ENCODE data around the gene TMEM127. TPM values are rescaled to one million over a fixed set of nuclear protein-coding genes. Genes with fewer than 3 reads are reported as not detected.
"Not testable (repeated sequence)": the region's sequence is repeated elsewhere in the genome, so short reads cannot be mapped to it uniquely, and the experiment has no call there.

TMEM127 gene
- total and polyA plus RNA-seq, 8 donors, result 5.7 to 51.6 (median 14.0) TPM

DNA sequence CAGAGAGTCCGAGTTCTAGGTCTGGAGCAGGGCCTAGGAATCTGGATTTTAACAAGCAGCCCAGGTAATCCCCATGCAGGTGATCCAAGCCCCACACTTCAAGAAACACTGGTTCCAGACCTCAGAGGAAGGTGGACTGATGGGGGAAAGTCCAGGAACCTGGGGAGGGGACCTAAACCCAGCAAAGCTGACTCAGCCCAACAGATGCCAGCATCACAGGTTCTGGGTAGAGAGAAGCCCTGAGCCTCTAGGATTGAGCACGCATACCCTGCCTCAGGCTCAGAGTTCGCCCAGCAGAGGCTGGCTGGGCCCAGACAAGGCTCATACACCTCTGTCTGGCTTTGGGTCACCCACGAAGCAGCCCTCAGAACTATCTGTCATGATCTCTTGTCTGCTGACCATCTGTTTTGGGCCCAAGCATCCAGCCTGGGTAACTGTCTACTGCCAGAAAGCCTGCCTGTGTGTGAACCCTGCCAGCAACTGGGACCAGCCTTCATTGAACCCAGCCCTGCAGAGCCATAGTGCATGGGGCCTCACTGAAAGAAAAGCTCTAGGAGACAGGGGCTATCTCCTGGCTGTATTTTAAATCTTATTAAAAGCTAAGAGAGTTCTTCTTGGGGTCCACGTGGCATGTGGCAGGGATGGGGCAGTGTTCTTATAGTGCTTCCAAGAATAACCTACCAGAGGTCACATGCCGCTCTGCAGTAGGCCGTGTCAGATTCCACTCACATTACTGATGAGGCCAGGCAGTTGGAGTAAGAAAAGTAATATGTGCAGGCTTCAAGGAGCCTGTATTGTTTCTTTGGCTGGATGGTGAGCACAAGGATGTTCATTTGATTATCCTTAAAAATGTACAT is 7.4 kb downstream of the TMEM127 start:
- Histone ChIP-seq H3K27ac (peak overlapping the region in 4 of 5 donors; percentile 30 to 94 (median 71)), H3K4me3 (no peak overlapping the region), H3K36me3 (peaks cover 25 to 77% (median 57%) of the 10 kb centered on the region in 4 donors), H3K4me1 (peaks cover 45 to 84% (median 55%) of the 10 kb centered on the region in 4 donors), H3K27me3 (no peaks in the 10 kb centered on the region), H3K9me3 (no peaks in the 10 kb centered on the region)
- 74 to 91% (median 86%) methylated on average over 6 to 7 of the region's 7 CpGs for WGBS, 5 donors
- intact Hi-C loops (cut with DNase I; ENCODE audit: low total_unique reads), result no loop called here
- TF ChIP-seq EP300 (IDR thresholded peaks at IDR 0.05) (no peak), POLR2A (IDR thresholded peaks at IDR 0.05) (no peak), POLR2AphosphoS5 (IDR thresholded peaks at IDR 0.05) (no peak)
- TF ChIP-seq, protein P1, sequence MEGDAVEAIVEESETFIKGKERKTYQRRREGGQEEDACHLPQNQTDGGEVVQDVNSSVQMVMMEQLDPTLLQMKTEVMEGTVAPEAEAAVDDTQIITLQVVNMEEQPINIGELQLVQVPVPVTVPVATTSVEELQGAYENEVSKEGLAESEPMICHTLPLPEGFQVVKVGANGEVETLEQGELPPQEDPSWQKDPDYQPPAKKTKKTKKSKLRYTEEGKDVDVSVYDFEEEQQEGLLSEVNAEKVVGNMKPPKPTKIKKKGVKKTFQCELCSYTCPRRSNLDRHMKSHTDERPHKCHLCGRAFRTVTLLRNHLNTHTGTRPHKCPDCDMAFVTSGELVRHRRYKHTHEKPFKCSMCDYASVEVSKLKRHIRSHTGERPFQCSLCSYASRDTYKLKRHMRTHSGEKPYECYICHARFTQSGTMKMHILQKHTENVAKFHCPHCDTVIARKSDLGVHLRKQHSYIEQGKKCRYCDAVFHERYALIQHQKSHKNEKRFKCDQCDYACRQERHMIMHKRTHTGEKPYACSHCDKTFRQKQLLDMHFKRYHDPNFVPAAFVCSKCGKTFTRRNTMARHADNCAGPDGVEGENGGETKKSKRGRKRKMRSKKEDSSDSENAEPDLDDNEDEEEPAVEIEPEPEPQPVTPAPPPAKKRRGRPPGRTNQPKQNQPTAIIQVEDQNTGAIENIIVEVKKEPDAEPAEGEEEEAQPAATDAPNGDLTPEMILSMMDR (IDR thresholded peaks at IDR 0.05), result no peak
- no peak for DNase-seq

DNA sequence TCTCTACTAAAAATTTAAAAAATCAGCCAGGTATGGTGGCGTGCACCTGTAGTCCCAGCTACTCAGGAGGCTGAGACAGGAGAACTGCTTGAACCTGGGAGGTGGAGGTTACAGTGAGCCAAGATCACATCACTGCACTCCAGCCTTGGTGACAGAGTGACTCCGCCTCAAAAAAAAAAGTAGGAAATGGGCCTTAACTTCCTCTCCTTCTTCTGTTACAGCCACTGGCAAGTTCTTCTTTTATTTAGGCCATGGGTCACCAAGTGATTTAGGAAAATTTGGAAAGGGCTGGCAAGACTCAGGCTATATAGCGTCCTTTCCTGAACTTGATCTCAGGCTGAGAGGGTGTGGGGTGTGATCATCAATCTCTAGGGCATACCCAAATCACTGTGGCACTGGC is 8.1 kb downstream of the TMEM127 start:
- H3K27me3 ChIP-seq; intact Hi-C loops (cut with DNase I; ENCODE audit: low total_unique reads); H3K9me3 ChIP-seq; H3K4me3 ChIP-seq; DNase-seq: not testable (repeated sequence)
- Histone ChIP-seq H3K27ac (peak overlapping the region in 4 of 5 donors; percentile 30 to 94 (median 71)), H3K36me3 (peaks cover 31 to 79% (median 62%) of the 10 kb centered on the region in 4 donors), H3K4me1 (peaks cover 44 to 80% (median 48%) of the 10 kb centered on the region in 4 donors)
- WGBS, 5 donors, result 74 to 96% (median 89%) methylated on average over 3 of the region's 3 CpGs

DNA sequence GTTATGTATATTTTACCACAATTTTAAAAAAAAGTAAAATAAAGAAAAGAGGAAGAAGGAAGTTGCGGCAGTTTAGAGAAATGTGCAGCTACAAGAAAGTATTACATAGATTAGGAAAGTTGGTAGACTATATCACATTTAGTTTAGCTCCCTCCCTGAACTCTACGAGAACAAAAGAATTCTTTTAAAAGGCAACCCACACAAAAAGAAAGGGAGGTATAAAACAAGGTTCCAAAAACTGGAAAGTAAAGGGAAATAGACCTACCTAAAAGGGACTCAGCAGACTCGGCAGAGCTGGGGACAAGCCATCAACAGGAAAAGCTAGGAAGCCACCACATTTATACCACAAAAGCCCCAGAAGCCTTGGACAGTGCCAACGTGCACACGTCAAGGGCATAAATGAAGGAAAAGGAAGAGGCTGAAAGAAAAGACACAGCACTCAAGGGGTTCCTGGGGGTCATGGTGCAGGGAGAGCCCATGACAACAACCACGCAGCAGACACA is 9.1 kb downstream of the TMEM127 start:
- Histone ChIP-seq H3K9me3 (no peaks in the 10 kb centered on the region), H3K27ac (peak overlapping the region in 4 of 5 donors; percentile 30 to 94 (median 71)), H3K36me3 (peaks cover 39 to 81% (median 68%) of the 10 kb centered on the region in 4 donors), H3K27me3 (no peaks in the 10 kb centered on the region), H3K4me1 (peaks cover 33 to 74% (median 43%) of the 10 kb centered on the region in 4 donors), H3K4me3 (no peak overlapping the region)
- no peak for DNase-seq
- 62 to 83% (median 77%) methylated on average over 6 of the region's 6 CpGs for WGBS, 5 donors
- intact Hi-C loops (cut with DNase I; ENCODE audit: low total_unique reads), result no loop called here
- TF ChIP-seq EP300 (IDR thresholded peaks at IDR 0.05) (no peak), POLR2A (IDR thresholded peaks at IDR 0.05) (no peak), POLR2AphosphoS5 (IDR thresholded peaks at IDR 0.05) (no peak)
- TF ChIP-seq, protein P1 (IDR thresholded peaks at IDR 0.05), result no peak

DNA sequence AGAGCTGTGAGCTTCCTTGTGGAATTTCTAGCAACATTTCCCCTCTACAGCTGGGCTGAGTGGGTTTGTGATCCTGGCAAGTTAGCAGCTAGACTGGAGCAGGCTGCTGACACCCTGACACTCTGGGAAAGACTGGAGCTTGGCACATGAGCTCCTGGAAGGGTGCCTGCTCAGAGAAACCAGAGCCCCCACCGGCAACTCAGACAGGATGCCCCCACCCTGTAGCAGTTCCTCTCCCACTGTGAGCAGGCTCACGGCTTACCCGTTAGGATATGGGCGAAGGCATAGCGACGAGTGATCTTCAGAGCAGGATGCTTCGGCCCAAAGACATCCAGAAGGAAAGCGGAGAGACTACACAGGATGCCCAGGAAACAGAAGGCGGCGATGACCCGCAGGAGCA is 11.2 kb downstream of the TMEM127 start:
- DNase-seq, result no peak
- WGBS, 5 donors, result 77 to 87% (median 80%) methylated on average over 11 of the region's 11 CpGs
- TF ChIP-seq POLR2A (IDR thresholded peaks at IDR 0.05), result no peak
- no peak for TF ChIP-seq EP300 (IDR thresholded peaks at IDR 0.05)
- TF ChIP-seq POLR2AphosphoS5 (IDR thresholded peaks at IDR 0.05), result no peak
- TF ChIP-seq, protein P1 (IDR thresholded peaks at IDR 0.05), result no peak
- Histone ChIP-seq H3K36me3 (peaks cover 39 to 83% (median 80%) of the 10 kb centered on the region in 4 donors), H3K27me3 (no peaks in the 10 kb centered on the region), H3K4me1 (peaks cover 18 to 63% (median 32%) of the 10 kb centered on the region in 4 donors), H3K27ac (peak overlapping the region in 2 of 5 donors; percentile 18 to 19), H3K9me3 (no peaks in the 10 kb centered on the region), H3K4me3 (no peak overlapping the region)
- intact Hi-C loops (cut with DNase I; ENCODE audit: low total_unique reads), result no loop called here
